ENCODE data around the gene EEF2.
A peak's percentile ranks its signal among the peaks of the same experiment; 100 is the strongest.

- TF ChIP-seq CTCF (IDR thresholded peaks at IDR 0.05; ENCODE audit: low read depth, low read length, missing input control), result peak; percentile 22
- no peak for TF ChIP-seq MAX (IDR thresholded peaks at IDR 0.05)
- peak; percentile 84 to 95 for TF ChIP-seq GABPA (IDR thresholded peaks at IDR 0.05 in 1 of 2, conservative IDR thresholded peaks at IDR 0.05 in 1 of 2)
- no peak for TF ChIP-seq RAD21 (IDR thresholded peaks at IDR 0.05)
- TF ChIP-seq YY1 (IDR thresholded peaks at IDR 0.05), result peak; percentile 50
Observed at GRCh38 chr19:3970808-3971598, 14.3 kb downstream of the EEF2 start, which contains the start of gene DAPK3.
